ENCODE data around the gene AFAP1L2. TPM values are rescaled to one million over a fixed set of nuclear protein-coding genes. Genes with fewer than 3 reads are reported as not detected.

AFAP1L2 gene
- total and polyA plus RNA-seq, 9 of the 15 experiments (the other 6 are each of a cell fraction or from before 2014, with no cell fraction given) = 0.07 TPM; not detected in 8

DNA sequence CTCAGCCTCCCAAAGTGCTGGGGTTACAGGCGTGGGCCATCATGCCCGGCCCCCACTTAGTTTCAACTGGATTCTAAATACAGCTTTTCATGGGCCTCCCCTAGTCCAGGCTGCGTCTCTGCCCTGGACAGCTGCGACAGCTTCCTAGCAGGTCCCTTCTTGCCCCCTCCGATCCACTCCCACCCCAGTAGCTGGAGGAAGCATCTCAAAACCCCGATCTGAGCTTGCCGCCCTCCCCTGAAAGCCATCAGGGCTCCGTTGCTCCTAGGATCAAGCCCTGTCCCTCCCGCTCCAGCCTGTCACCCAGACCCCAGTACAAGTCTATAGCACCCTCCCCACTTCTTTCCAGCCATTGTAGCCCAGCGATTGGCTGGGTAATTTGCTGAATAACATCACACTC, 100.7 kb downstream of the AFAP1L2 start:
- no peak; the same call in 2 of the 3 replicates for ATAC-seq
- intact Hi-C loops (cut with micrococcal nuclease) = loop anchor here (5.0 to 10.0 kb wide), 2 partner anchors 394 to 599 kb away; no protein-coding TSS in a partner anchor
- CTCF ChIA-PET (ENCODE audit: low intra/inter-chr PET ratio) = no interaction called here
- no peak overlapping the region for H3K27ac ChIP-seq (ENCODE audit: extremely low read depth, low read depth, low read length)
- no peaks in the 10 kb centered on the region for H3K9me3 ChIP-seq (replicated peaks; ENCODE audit: control insufficient read depth, insufficient read depth, low read depth, low read length)
- FAIRE-seq = no peak
- no peak overlapping the region for H2AFZ ChIP-seq (ENCODE audit: low read depth, low read length)
- no peaks in the 10 kb centered on the region for H3K9me1 ChIP-seq (ENCODE audit: control insufficient read depth, insufficient read depth, low read length)
- no peaks in the 10 kb centered on the region for H3K36me3 ChIP-seq (ENCODE audit: control insufficient read depth, insufficient read depth, low read length)
- H3K4me2 ChIP-seq (ENCODE audit: insufficient read depth, low read length) = no peak overlapping the region
- H4K20me1 ChIP-seq (replicated peaks; ENCODE audit: control insufficient read depth, insufficient read depth, low read length) = no peaks in the 10 kb centered on the region
- no peak overlapping the region for H3K9ac ChIP-seq (ENCODE audit: insufficient read depth in 1 of 2, low read depth in 2 of 2, low read length in 2 of 2)
- TF ChIP-seq, protein P1, sequence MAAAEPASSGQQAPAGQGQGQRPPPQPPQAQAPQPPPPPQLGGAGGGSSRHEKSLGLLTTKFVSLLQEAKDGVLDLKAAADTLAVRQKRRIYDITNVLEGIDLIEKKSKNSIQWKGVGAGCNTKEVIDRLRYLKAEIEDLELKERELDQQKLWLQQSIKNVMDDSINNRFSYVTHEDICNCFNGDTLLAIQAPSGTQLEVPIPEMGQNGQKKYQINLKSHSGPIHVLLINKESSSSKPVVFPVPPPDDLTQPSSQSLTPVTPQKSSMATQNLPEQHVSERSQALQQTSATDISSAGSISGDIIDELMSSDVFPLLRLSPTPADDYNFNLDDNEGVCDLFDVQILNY (CRISPR knock-in tag; IDR thresholded peaks at IDR 0.05) = no peak
- TF ChIP-seq ERF (CRISPR knock-in tag; IDR thresholded peaks at IDR 0.05) (no peak), ETV5 (CRISPR knock-in tag; IDR thresholded peaks at IDR 0.05; ENCODE audit: low read depth) (no peak), KDM4B (IDR thresholded peaks at IDR 0.05; ENCODE audit: borderline replicate concordance in 2 of 2, low read depth in 1 of 2) (no peak), ZNF175 (CRISPR knock-in tag; IDR thresholded peaks at IDR 0.05; ENCODE audit: low read depth) (no peak)
- no peak for DNase-seq (ENCODE audit: extremely low read depth in 1 of 4, low spot score in 3 of 4)
- no TSS peak for BruUV-seq (replicated peaks)
- 3% methylated on average over 10 of the region's 10 CpGs for WGBS (ENCODE audit: insufficient coverage, low coverage, missing lambda C conversion rate)
- no peaks in the 10 kb centered on the region for H3K79me2 ChIP-seq (ENCODE audit: control insufficient read depth, insufficient read depth, low read length)
- peaks cover 0 to 11% of the 10 kb centered on the region in 2 experiments; a peak in 1 of 5 replicates for H3K27me3 ChIP-seq (ENCODE audit: control insufficient read depth in 2 of 2, insufficient read depth in 2 of 2, low read length in 2 of 2)
- in situ Hi-C loops (cut with MboI) = no loop called here
- POLR2A ChIA-PET = interaction anchor here (0.6 to 0.7 kb wide), 2 partner anchors 102 to 398 kb away, joined by 3 read pairs; no protein-coding TSS in a partner anchor
- no peaks in the 10 kb centered on the region for H3K4me1 ChIP-seq (replicated peaks in 1 of 2; ENCODE audit: control insufficient read depth in 2 of 2, insufficient read depth in 2 of 2, low read length in 2 of 2)
- H3K4me3 ChIP-seq = no peak overlapping the region

Measured in K562 (cell line).